HepG2 (cell line): ENCODE data around the gene LRRC3C. TPM values are rescaled to one million over a fixed set of nuclear protein-coding genes. Genes with fewer than 3 reads are reported as not detected.
"Not testable (repeated sequence)": the region's sequence is repeated elsewhere in the genome, so short reads cannot be mapped to it uniquely, and the experiment has no call there.

Experiments
- ATAC-seq: fragments of 200-7000 bp; cut with Tn5 transposase; 3 replicates; pipeline ENCODE4 v1.9.1; 2020; ENCODE audit warnings: mild to moderate bottlenecking, moderate library complexity
- BruUV-seq: library from RNA; stranded (reverse); fragments of 400-500 nt; replicated peaks from 2 replicates; lab custom pipeline; 2021; lab: Mats Ljungman, UMichigan
- CTCF ChIA-PET: fragments of 300-600 bp; formaldehyde crosslinking; extraction: SDS; loops from one replicate; lab custom pipeline; 2021; ENCODE audit warnings: low total read pairs, inconsistent platforms, low intra/inter-chr PET ratio; lab: Yijun Ruan, JAX
- POLR2A ChIA-PET: fragments of 350-600 bp; sonication (Branson Sonifier 250); formaldehyde crosslinking; loops from one replicate; lab custom pipeline; 2020; ENCODE audit warnings: antibody characterized with exemption, inconsistent platforms; lab: Yijun Ruan, JAX
- DNase-seq: peaks from one replicate; pipeline ENCODE4 v3.0.0-alpha.2; 2015; ENCODE audit warnings: low spot score
- FAIRE-seq: peaks from 3 replicates; lab custom pipeline; 2011; peaks lifted over from hg19 to GRCh38; lab: Jason Lieb, UNC
- H2AFZ ChIP-seq: one replicate; pipeline ENCODE4 v1.6.1; 2011; ENCODE audit warnings: low read length, inconsistent platforms
- H3K27ac ChIP-seq: fragments of 300-600 bp; 3 replicates; pipeline ENCODE4 v1.8.0; 2011; ENCODE audit warnings: mixed run types, mild to moderate bottlenecking, mixed read lengths, low read length, inconsistent platforms; ENCODE audit not compliant: insufficient read depth; ENCODE audit errors: extremely low read length
- H3K27me3 ChIP-seq, 2 experiments: fragments of 200-600 bp in 1 of 2; 2 replicates in 1 of 2; 3 replicates in 1 of 2; pipeline versions ENCODE4 v1.6.0 to v1.8.0; 2011; ENCODE audit warnings: low read length in 2 of 2, mild to moderate bottlenecking in 2 of 2, moderate library complexity in 2 of 2, inconsistent platforms in 1 of 2; ENCODE audit not compliant: insufficient read depth in 2 of 2, control insufficient read depth in 1 of 2
- H3K36me3 ChIP-seq, 2 experiments: fragments of 200-600 bp in 1 of 2; replicated peaks in 1 of 2; 2 replicates in 1 of 2; 3 replicates in 1 of 2; pipeline versions ENCODE4 v1.5.1 to v1.8.0; 2011; ENCODE audit warnings: low read length in 2 of 2, inconsistent platforms in 1 of 2; ENCODE audit not compliant: insufficient read depth in 2 of 2, control insufficient read depth in 1 of 2
- H3K4me1 ChIP-seq: 2 replicates; pipeline ENCODE4 v1.5.1; 2012; ENCODE audit warnings: low read length, inconsistent platforms; ENCODE audit not compliant: insufficient read depth
- H3K4me2 ChIP-seq: 2 replicates; pipeline ENCODE4 v1.6.0; 2011; ENCODE audit warnings: low read depth, low read length, inconsistent platforms
- H3K4me3 ChIP-seq, 3 experiments: fragments of 200-600 bp in 1 of 3; sonication (generic), shearing (Covaris generic) in 1 of 3; replicated peaks in 1 of 3; 2 replicates each; pipeline ENCODE4 v1.5.1; 2011 to 2016; ENCODE audit warnings: low read length in 3 of 3, inconsistent platforms in 2 of 3, low read depth in 2 of 3, mild to moderate bottlenecking in 2 of 3, control low read depth in 1 of 3, mixed read lengths in 1 of 3; ENCODE audit not compliant: insufficient read depth in 1 of 3
- H3K79me2 ChIP-seq: one replicate; pipeline ENCODE4 v1.6.1; 2011; ENCODE audit warnings: low read length, inconsistent platforms; ENCODE audit not compliant: insufficient read depth
- H3K9ac ChIP-seq: 2 replicates; pipeline ENCODE4 v1.6.0; 2011; ENCODE audit warnings: mild to moderate bottlenecking, low read depth, low read length, inconsistent platforms; ENCODE audit not compliant: insufficient read depth
- H3K9me3 ChIP-seq: 2 replicates; pipeline ENCODE4 v1.5.1; 2012; ENCODE audit warnings: mild to moderate bottlenecking, low read length
- H4K20me1 ChIP-seq: 2 replicates; pipeline ENCODE4 v1.6.0; 2011; ENCODE audit warnings: inconsistent platforms, mild to moderate bottlenecking, low read length, moderate library complexity; ENCODE audit not compliant: insufficient read depth
- MTF2 ChIP-seq: sonication (generic); formaldehyde crosslinking; IDR thresholded peaks from 2 replicates; pipeline ENCODE4 v1.5.0; 2020; ENCODE audit warnings: missing genetic modification reagents, borderline replicate concordance
- NFATC3 ChIP-seq: sonication (generic); formaldehyde crosslinking; IDR thresholded peaks from 2 replicates; pipeline ENCODE4 v1.5.1; 2020; ENCODE audit warnings: mild to moderate bottlenecking, missing genetic modification reagents
- REL ChIP-seq: sonication (generic); formaldehyde crosslinking; conservative IDR thresholded peaks from 2 replicates; pipeline ENCODE4 v1.8.0; 2022; ENCODE audit warnings: mild to moderate bottlenecking, missing genetic modification reagents, moderate library complexity
- ZKSCAN5 ChIP-seq: sonication (generic); formaldehyde crosslinking; IDR thresholded peaks from 2 replicates; pipeline ENCODE4 v1.5.1; 2020; ENCODE audit warnings: mild to moderate bottlenecking, missing genetic modification reagents
- ZNF678 ChIP-seq: sonication (generic); formaldehyde crosslinking; IDR thresholded peaks from 2 replicates; pipeline ENCODE4 v1.4.0; 2020; ENCODE audit warnings: mild to moderate bottlenecking, missing genetic modification reagents
- WGBS: methylation state at CpG from one replicate; pipeline ENCODE4 v1.1.6; 2017; ENCODE audit warnings: low lambda C conversion rate; 5-methylcytosine and 5-hydroxymethylcytosine counted together
- in situ Hi-C: cut with HindIII; loops from 2 replicates; pipeline ENCODE4 v1.10.0; 2017; ENCODE audit warnings: low pct_unique_long_range_greater_than_20kb; ENCODE audit not compliant: extremely low pct_ligation_motif_present
- intact Hi-C: fragments of 100-400 bp; cut with micrococcal nuclease; formaldehyde crosslinking; loops from one replicate; pipeline ENCODE4 v1.10.0; 2022; ENCODE audit not compliant: unreplicated experiment
- polyA plus RNA-seq, 8 experiments: library from polyadenylated mRNA; depleted of rRNA in 3 of 8; stranded (reverse) in 7 of 8; unstranded in 1 of 8; fragments of >200 nt; fragmentation: Illumina TruSeq in 4 of 8; extraction: Trizol in 4 of 8; gene quantifications; 2 replicates each; pipeline versions ENCODE4 v1.2.1 to v1.2.3, GENCODE V29; 2011 to 2016; ENCODE audit warnings: low read depth in 4 of 8, missing spikeins in 1 of 8, mixed read lengths in 1 of 8; ENCODE audit not compliant: insufficient read depth in 1 of 8
- total RNA-seq, 5 experiments: library from RNA; depleted of rRNA; stranded (reverse); fragments of >200 nt; fragmentation: Illumina TruSeq; extraction: Trizol; gene quantifications; 2 replicates each; pipeline ENCODE4 v1.2.3, GENCODE V29; 2016; ENCODE audit warnings: low read depth in 1 of 5
- TF ChIP-seq, protein P1 (sequence below): sonication (generic); formaldehyde crosslinking; IDR thresholded peaks from 2 replicates; pipeline ENCODE4 v1.8.1; 2023; ENCODE audit warnings: missing genetic modification reagents, inconsistent platforms, borderline replicate concordance
- TF ChIP-seq, protein P2 (sequence below): sonication (generic); formaldehyde crosslinking; IDR thresholded peaks from 2 replicates; pipeline ENCODE4 v1.4.0; 2020; ENCODE audit warnings: mild to moderate bottlenecking, missing genetic modification reagents

The LRRC3C gene
- total and polyA plus RNA-seq, 2 of the 13 experiments (the other 11 are each of a cell fraction or from before 2014, with no cell fraction given) = 0.17 TPM; not detected in 1

DNA sequence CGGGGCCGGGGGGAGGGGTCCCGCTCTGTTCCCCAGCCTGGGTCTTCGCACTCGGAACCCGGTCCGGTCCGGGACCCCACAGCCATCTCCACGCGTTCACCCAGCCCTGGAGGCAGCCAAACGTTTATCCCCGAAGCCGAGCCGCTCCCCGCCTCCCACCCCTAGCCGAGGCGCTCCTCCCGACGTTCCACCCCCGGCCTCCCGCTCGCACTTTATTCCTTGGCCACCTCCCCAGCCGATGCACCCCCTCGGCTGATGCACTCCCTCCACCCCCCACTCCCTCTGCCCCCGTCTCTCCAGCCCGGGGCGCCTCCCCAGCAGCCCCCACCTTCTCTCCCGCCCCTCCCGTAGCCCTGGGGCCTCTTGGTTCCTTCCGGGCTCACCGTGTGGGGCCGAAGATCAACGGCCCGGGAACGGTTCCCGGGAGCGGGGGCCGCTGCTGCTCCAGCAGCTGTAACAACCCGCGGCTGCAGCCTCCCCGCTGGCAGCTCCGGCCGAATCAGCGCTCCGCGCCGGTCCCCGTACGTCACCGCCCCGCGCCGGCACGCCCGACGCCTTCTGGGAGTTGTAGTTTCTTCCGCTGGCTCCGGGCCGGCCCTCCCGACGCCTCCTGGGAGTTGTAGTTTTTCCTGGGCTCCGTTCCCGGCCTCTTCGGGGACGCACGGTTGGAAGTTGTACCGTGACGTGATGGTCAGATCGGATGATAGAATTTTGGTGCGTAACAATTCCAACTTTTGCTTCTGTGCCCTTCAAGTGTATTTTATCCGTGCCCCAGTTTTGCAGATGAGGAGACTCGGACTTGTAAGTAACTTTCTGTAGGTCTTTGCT lies at the start of gene LRRC3C, which contains the start of gene ORMDL3 (continued):
- TF ChIP-seq, protein P1, sequence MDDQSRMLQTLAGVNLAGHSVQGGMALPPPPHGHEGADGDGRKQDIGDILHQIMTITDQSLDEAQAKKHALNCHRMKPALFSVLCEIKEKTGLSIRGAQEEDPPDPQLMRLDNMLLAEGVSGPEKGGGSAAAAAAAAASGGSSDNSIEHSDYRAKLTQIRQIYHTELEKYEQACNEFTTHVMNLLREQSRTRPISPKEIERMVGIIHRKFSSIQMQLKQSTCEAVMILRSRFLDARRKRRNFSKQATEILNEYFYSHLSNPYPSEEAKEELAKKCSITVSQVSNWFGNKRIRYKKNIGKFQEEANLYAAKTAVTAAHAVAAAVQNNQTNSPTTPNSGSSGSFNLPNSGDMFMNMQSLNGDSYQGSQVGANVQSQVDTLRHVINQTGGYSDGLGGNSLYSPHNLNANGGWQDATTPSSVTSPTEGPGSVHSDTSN = no peak; the same call in 1 of the 2 replicates
- TF ChIP-seq MTF2 (CRISPR knock-in tag) (peak; percentile 87), REL (CRISPR knock-in tag) (no peak), NFATC3 (CRISPR knock-in tag) (no peak), ZNF678 (CRISPR knock-in tag) (no peak), ZKSCAN5 (CRISPR knock-in tag) (no peak)
- TF ChIP-seq, protein P2, sequence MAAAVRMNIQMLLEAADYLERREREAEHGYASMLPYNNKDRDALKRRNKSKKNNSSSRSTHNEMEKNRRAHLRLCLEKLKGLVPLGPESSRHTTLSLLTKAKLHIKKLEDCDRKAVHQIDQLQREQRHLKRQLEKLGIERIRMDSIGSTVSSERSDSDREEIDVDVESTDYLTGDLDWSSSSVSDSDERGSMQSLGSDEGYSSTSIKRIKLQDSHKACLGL (CRISPR knock-in tag) = 0 out of 2 replicates have a peak, but pooled peaks have one; percentile 14

DNA sequence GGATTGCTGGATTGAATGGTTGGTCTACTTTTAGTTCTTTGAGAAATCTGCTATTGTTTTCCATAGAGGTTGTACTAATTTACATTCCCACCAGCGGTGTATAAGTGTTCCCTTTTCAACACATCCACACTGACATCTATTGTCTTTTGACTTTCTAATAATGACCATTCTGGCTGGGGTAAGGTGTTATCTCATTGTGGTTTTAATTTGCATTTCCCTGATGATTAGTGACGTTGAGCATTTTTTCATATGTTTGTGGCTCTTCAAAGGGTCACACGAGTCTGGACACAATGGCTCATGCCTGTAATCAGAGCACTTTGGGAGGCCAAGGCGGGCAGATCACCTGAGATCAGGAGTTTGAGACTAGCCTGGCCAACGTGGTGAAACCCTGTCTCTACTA lies 41.4 kb upstream of the LRRC3C start:
- H3K9ac ChIP-seq, H3K36me3 ChIP-seq, H3K4me2 ChIP-seq, POLR2A ChIA-PET, BruUV-seq, H3K27me3 ChIP-seq, CTCF ChIA-PET, H3K79me2 ChIP-seq, H3K4me1 ChIP-seq, H3K9me3 ChIP-seq, H2AFZ ChIP-seq, H3K27ac ChIP-seq, ATAC-seq, H4K20me1 ChIP-seq, intact Hi-C loops, FAIRE-seq, H3K4me3 ChIP-seq, in situ Hi-C loops, DNase-seq: not testable (repeated sequence)
- WGBS = 10% methylated on average over 5 of the region's 5 CpGs
